ENCODE data around the gene MDK.

- TF ChIP-seq POLR2AphosphoS5 (IDR thresholded peaks at IDR 0.05) (no peak), CTCF (IDR thresholded peaks at IDR 0.05; ENCODE audit: poor library complexity, severe bottlenecking) (no peak), SMC3 (conservative IDR thresholded peaks at IDR 0.05; ENCODE audit: poor library complexity) (no peak), REST (IDR thresholded peaks at IDR 0.05; ENCODE audit: borderline replicate concordance) (no peak), MXI1 (conservative IDR thresholded peaks at IDR 0.05; ENCODE audit: poor library complexity, severe bottlenecking) (no peak), EP300 (conservative IDR thresholded peaks at IDR 0.05; ENCODE audit: poor library complexity, severe bottlenecking) (no peak)
These were observed 48.2 kb downstream of the MDK start for GRCh38 chr11:46429717-46430116.
